Osteocyte (in vitro differentiated cells): ENCODE data around the gene LRRN2. TPM values are rescaled to one million over a fixed set of nuclear protein-coding genes. Genes with fewer than 3 reads are reported as not detected.

ENCODE experiments used
- DNase-seq: peaks from one replicate; pipeline ENCODE4 v3.0.0; 2021; ENCODE audit warnings: mixed read lengths; ENCODE audit not compliant: unreplicated experiment; ENCODE audit errors: extremely low spot score
- H3K27ac Mint-ChIP-seq: one replicate; pipeline ENCODE4 v1.8.0; 2021; ENCODE audit warnings: mild to moderate bottlenecking, mixed read lengths; ENCODE audit not compliant: unreplicated experiment
- H3K27me3 Mint-ChIP-seq: one replicate; pipeline ENCODE4 v1.8.0; 2021; ENCODE audit warnings: mixed read lengths; ENCODE audit not compliant: unreplicated experiment
- H3K36me3 Mint-ChIP-seq: one replicate; pipeline ENCODE4 v1.8.0; 2021; ENCODE audit warnings: mixed read lengths; ENCODE audit not compliant: unreplicated experiment
- H3K4me1 Mint-ChIP-seq: one replicate; pipeline ENCODE4 v1.8.0; 2021; ENCODE audit warnings: mixed read lengths; ENCODE audit not compliant: unreplicated experiment
- H3K4me3 Mint-ChIP-seq: one replicate; pipeline ENCODE4 v1.8.0; 2021; ENCODE audit warnings: mild to moderate bottlenecking, moderate library complexity, mixed read lengths; ENCODE audit not compliant: unreplicated experiment
- H3K9me3 Mint-ChIP-seq: one replicate; pipeline ENCODE4 v1.8.0; 2021; ENCODE audit warnings: mixed read lengths; ENCODE audit not compliant: unreplicated experiment
- CTCF ChIP-seq: fragments of 200-600 bp; sonication (generic); IDR thresholded peaks from 2 replicates; pipeline ENCODE4 v1.5.0; 2021; ENCODE audit warnings: antibody characterized with exemption, mild to moderate bottlenecking, moderate library complexity
- total RNA-seq: library from RNA; stranded (reverse); gene quantifications from 2 replicates; pipeline ENCODE4 v1.2.1, GENCODE V29; 2021

The LRRN2 gene
- total RNA-seq, 1 donor from 2014 or later = not detected

- DNase-seq = no peak
- no peak for TF ChIP-seq CTCF
- Mint-ChIP-seq H3K36me3 (no peaks in the 10 kb centered on the region), H3K9me3 (no peaks in the 10 kb centered on the region), H3K4me1 (peaks cover 3% of the 10 kb centered on the region), H3K27me3 (peaks cover 50% of the 10 kb centered on the region), H3K4me3 (no peak overlapping the region), H3K27ac (no peak overlapping the region)
Measured at GRCh38 chr1:204651843-204652421, 33.6 kb downstream of the LRRN2 start.

GRCh38 chr1:204650911-204651570 lies 34.5 kb downstream of the LRRN2 start:
- no peak overlapping the region for H3K4me3 Mint-ChIP-seq
- no peak overlapping the region for H3K27ac Mint-ChIP-seq
- no peaks in the 10 kb centered on the region for H3K36me3 Mint-ChIP-seq
- no peaks in the 10 kb centered on the region for H3K9me3 Mint-ChIP-seq
- no peak for TF ChIP-seq CTCF
- peaks cover 3% of the 10 kb centered on the region for H3K4me1 Mint-ChIP-seq
- DNase-seq = no peak
- peaks cover 45% of the 10 kb centered on the region for H3K27me3 Mint-ChIP-seq

- no peaks in the 10 kb centered on the region for H3K36me3 Mint-ChIP-seq
- peaks cover 45% of the 10 kb centered on the region for H3K27me3 Mint-ChIP-seq
Measured at GRCh38 chr1:204649721-204650521, 35.6 kb downstream of the LRRN2 start.

DNA sequence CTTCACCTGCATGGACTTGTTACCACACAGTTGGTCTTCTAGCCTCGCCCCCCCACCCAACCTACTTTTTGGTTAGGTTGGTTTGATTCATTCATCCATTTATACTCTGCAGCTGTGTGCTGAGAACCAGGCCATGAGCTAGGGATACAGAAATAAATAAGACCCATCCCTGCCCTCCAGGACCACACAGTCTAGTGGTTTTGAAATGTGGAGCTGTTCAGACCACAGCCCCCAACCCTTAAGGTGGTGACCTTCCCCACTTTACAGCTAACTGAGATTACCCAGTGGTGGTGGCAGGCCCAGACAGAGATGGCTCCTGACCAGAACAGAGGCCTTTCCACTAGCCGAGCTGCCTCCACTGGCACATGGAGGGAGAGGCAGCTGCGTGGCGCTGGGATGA lies 37.0 kb downstream of the LRRN2 start:
- TF ChIP-seq CTCF = no peak
- DNase-seq = no peak
- Mint-ChIP-seq H3K36me3 (no peaks in the 10 kb centered on the region), H3K4me1 (peaks cover 3% of the 10 kb centered on the region), H3K27me3 (peaks cover 42% of the 10 kb centered on the region), H3K9me3 (no peaks in the 10 kb centered on the region), H3K27ac (no peak overlapping the region), H3K4me3 (no peak overlapping the region)

More at GRCh38 chr1:204649721-204650521, 35.6 kb downstream of the LRRN2 start:
- DNase-seq = no peak
- Mint-ChIP-seq H3K4me1 (peaks cover 3% of the 10 kb centered on the region), H3K9me3 (no peaks in the 10 kb centered on the region), H3K4me3 (no peak overlapping the region), H3K27ac (no peak overlapping the region)
- no peak for TF ChIP-seq CTCF

- Mint-ChIP-seq H3K4me1 (peaks cover 3% of the 10 kb centered on the region), H3K9me3 (no peaks in the 10 kb centered on the region), H3K36me3 (no peaks in the 10 kb centered on the region), H3K4me3 (no peak overlapping the region), H3K27ac (no peak overlapping the region), H3K27me3 (peaks cover 41% of the 10 kb centered on the region)
- no peak for DNase-seq
- no peak for TF ChIP-seq CTCF
Measured at GRCh38 chr1:204647805-204648153, 37.8 kb downstream of the LRRN2 start.
